GM18870 (cell line): ENCODE results near the gene MYH9.

Experiments
- ATAC-seq: cut with Tn5 transposase; IDR thresholded peaks from one replicate; pipeline ENCODE4 v1.9.1; 2021; ENCODE audit warnings: moderate library complexity; ENCODE audit not compliant: unreplicated experiment

Gene MYH9

DNA sequence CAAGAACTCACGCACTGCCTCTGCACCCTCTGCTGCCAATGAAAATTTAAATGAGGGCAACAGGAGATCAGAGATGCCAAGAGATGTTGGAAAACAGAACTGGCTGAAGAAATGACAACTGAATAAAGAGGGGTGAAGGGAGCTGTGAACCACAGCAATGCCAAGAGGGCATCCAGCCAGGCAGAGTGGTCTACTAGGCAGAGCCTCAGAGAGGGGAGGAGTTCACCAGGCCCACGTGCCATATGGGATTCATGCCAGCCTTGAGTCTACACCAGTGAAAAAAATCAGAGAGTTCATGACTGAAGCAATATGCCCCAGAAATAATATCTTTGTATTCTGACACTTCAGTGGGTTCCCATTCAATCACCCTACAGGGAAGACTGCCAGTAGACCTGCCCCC is 152.8 kb downstream of the MYH9 start:
- ATAC-seq = no peak

DNA sequence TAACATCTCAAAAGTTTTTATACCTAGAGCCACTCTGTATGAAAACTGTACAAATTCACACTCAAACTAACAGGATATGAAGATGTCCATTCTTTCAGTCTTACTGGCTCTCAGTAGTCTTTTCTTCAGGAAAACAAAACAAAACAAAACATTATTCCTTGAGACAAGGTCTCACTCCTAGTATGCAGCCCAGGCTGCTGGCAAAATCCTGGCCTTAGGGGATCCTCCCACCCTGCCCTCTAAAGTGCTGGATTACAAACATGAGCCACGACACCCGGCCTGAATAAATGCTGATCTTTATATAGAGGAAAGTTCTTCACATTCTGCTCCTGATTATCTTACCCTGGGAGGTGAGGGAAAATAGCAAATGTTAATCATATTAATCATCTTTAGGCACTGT is 153.6 kb downstream of the MYH9 start:
- ATAC-seq = no peak

DNA sequence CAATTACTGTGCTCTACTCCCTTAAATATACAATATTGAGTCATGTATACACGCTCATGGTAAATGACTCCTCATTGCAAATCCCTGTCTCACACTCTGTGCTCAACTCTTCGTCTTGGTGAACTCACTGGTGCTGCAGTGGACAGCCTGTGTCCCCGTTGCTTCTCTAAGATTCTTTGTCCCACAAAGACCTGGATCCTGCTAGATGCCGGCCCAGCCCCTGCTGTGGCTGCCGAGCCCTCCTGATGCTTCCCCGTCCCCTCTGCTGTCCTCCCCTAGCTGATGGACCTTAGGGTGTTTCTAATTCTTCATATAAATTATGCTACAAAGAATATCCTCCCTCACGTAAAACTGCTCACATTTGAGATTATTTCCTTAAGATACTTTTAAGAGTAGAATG is 154.0 kb downstream of the MYH9 start:
- ATAC-seq = no peak

DNA sequence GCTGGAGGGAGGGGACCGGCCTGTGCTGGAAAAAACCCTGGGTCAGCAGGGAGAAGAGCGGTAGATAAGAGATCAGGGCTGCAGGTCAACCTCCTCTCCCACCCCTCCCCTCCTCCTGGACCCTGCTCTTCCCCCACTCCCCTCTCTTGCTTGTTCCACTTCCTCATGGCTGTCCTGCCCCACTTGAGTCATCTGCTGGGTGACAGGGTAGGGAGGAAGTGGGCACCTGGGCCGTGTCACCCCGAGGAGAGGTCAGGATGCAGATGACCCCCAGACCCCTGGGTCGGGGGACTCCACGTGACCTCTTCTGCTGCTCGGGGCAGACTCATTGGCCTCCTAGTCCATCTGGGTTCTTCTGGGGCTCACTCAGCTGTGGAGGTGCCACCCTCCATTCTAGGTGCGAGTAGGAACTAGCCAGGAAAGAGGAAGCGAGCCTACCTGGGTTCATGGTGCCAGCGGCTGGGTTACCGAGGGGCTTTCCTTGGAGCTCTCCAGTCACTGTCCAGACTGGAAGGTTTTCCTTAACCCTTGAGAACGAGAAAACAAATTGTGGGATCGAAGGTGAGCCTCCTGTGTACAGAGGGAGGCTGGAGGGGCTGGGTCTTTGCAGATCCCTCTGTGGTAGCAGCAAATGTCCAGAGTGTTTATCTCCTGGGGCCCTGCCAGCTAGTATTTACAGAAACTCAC is 154.9 kb downstream of the MYH9 start:
- ATAC-seq = no peak
